K562 (cell line): ENCODE results near the gene GCNT4. TPM values are rescaled to one million over a fixed set of nuclear protein-coding genes. Genes with fewer than 3 reads are reported as not detected.
A peak's percentile ranks its signal among the peaks of the same experiment; 100 is the strongest.

ENCODE experiments used
- ASH1L ChIP-seq: fragments of 450-650 bp; IDR thresholded peaks from 2 replicates; pipeline ENCODE4 v1.6.1; 2018; ENCODE audit warnings: borderline replicate concordance, mild to moderate bottlenecking, low read depth; ENCODE audit not compliant: partially characterized antibody
- CEBPG ChIP-seq, 3 experiments: fragments of 200-800 bp in 1 of 3; sonication (Bioruptor generic) in 1 of 3; sonication (generic) in 1 of 3; formaldehyde crosslinking in 1 of 3; IDR thresholded peaks in 2 of 3; conservative IDR thresholded peaks in 1 of 3; 2 replicates each; pipeline versions ENCODE4 v1.6.1 to v1.8.0; 2016 to 2022; ENCODE audit warnings: missing compliant biosample characterization in 2 of 3, missing genetic modification characterization in 2 of 3, mild to moderate bottlenecking in 1 of 3, missing genetic modification reagents in 1 of 3
- GTF2F1 ChIP-seq: IDR thresholded peaks from 2 replicates; pipeline ENCODE4 v1.6.1; 2011; ENCODE audit warnings: low read depth, low read length, improper control_type of control experiment
- KDM2B ChIP-seq: fragments of 250-450 bp; sonication (Bioruptor Pico); IDR thresholded peaks from 2 replicates; pipeline ENCODE4 v1.8.0; 2021; ENCODE audit warnings: mild to moderate bottlenecking, moderate library complexity
- MCM3 ChIP-seq: fragments of 450-650 bp; IDR thresholded peaks from 2 replicates; pipeline ENCODE4 v1.6.1; 2016
- PCBP1 ChIP-seq: fragments of 200-400 bp; formaldehyde crosslinking; IDR thresholded peaks from 2 replicates; pipeline ENCODE4 v1.6.1; 2018; ENCODE audit warnings: mild to moderate bottlenecking, low read depth, low read length; ENCODE audit not compliant: poor library complexity, severe bottlenecking
- RFX1 ChIP-seq: fragments of 450-650 bp; IDR thresholded peaks from 2 replicates; pipeline ENCODE4 v1.6.1; 2016; ENCODE audit warnings: mild to moderate bottlenecking, moderate library complexity
- SNRNP70 ChIP-seq: fragments of 200-400 bp; formaldehyde crosslinking; optimal IDR thresholded peaks from 2 replicates; pipeline ENCODE3; 2017; ENCODE audit warnings: low read depth, low read length
- SRSF3 ChIP-seq: fragments of 200-400 bp; formaldehyde crosslinking; IDR thresholded peaks from 2 replicates; pipeline ENCODE4 v1.6.1; 2016; ENCODE audit warnings: mild to moderate bottlenecking, low read length, moderate library complexity; ENCODE audit not compliant: insufficient read depth
- YY1 ChIP-seq, 3 experiments: IDR thresholded peaks; 2 replicates each; pipeline ENCODE4 v1.6.1; 2011; ENCODE audit warnings: low read length in 2 of 3, mild to moderate bottlenecking in 2 of 3, moderate library complexity in 2 of 3, borderline replicate concordance in 1 of 3, control low read depth in 1 of 3, low read depth in 1 of 3; ENCODE audit not compliant: insufficient read depth in 3 of 3, insufficient replicate concordance in 2 of 3, control insufficient read depth in 1 of 3, insufficient read length in 1 of 3; ENCODE audit errors: extremely low read depth in 1 of 3
- ZKSCAN8 ChIP-seq: fragments of 200-800 bp; sonication (Bioruptor generic); IDR thresholded peaks from 2 replicates; pipeline ENCODE4 v1.6.1; 2016; ENCODE audit warnings: missing genetic modification characterization, missing compliant biosample characterization
- ZNF584 ChIP-seq: fragments of 200-800 bp; sonication (Bioruptor generic); IDR thresholded peaks from 2 replicates; pipeline ENCODE4 v1.6.1; 2016; ENCODE audit warnings: low read depth, mild to moderate bottlenecking, missing genetic modification characterization, missing compliant biosample characterization
- polyA plus RNA-seq, 8 experiments: library from polyadenylated mRNA; depleted of rRNA in 4 of 8; stranded (reverse) in 5 of 8; unstranded in 3 of 8; fragments of >200 nt; fragmentation: Nextera tagmentation in 2 of 8; fragmentation: Illumina TruSeq in 1 of 8; extraction: Ambion mirVana in 2 of 8; extraction: Trizol in 1 of 8; gene quantifications; 2 replicates each; pipeline versions ENCODE4 v1.2.1 to v1.2.3, GENCODE V29; 2011 to 2014; ENCODE audit warnings: inconsistent platforms in 1 of 8, missing spikeins in 1 of 8
- total RNA-seq, 7 experiments: library from RNA; depleted of rRNA in 6 of 7; stranded (reverse); fragments of >200 nt in 6 of 7; fragmentation: Illumina TruSeq in 2 of 7; extraction: Trizol in 2 of 7; gene quantifications; 2 replicates each; pipeline versions ENCODE4 v1.2.1 to v1.2.3, GENCODE V29; 2011 to 2021; ENCODE audit warnings: low replicate concordance in 1 of 7
- TF ChIP-seq, protein P1 (sequence below), 2 experiments: fragments of 450-650 bp; formaldehyde crosslinking in 1 of 2; IDR thresholded peaks; 2 replicates each; pipeline versions ENCODE4 v1.4.0 to v1.6.1; 2014 to 2020; ENCODE audit warnings: mild to moderate bottlenecking in 2 of 2, borderline replicate concordance in 1 of 2, low read depth in 1 of 2
- TF ChIP-seq, protein P2 (sequence below), 2 experiments: IDR thresholded peaks in 1 of 2; conservative IDR thresholded peaks in 1 of 2; 2 replicates each; pipeline ENCODE4 v1.6.1; 2016; ENCODE audit warnings: low read depth in 2 of 2, mild to moderate bottlenecking in 1 of 2, missing compliant biosample characterization in 1 of 2, missing genetic modification characterization in 1 of 2, moderate library complexity in 1 of 2

The GCNT4 gene
- total and polyA plus RNA-seq, 9 of the 15 experiments (the other 6 are each of a cell fraction or from before 2014, with no cell fraction given): 0.01 TPM; not detected in 8

DNA sequence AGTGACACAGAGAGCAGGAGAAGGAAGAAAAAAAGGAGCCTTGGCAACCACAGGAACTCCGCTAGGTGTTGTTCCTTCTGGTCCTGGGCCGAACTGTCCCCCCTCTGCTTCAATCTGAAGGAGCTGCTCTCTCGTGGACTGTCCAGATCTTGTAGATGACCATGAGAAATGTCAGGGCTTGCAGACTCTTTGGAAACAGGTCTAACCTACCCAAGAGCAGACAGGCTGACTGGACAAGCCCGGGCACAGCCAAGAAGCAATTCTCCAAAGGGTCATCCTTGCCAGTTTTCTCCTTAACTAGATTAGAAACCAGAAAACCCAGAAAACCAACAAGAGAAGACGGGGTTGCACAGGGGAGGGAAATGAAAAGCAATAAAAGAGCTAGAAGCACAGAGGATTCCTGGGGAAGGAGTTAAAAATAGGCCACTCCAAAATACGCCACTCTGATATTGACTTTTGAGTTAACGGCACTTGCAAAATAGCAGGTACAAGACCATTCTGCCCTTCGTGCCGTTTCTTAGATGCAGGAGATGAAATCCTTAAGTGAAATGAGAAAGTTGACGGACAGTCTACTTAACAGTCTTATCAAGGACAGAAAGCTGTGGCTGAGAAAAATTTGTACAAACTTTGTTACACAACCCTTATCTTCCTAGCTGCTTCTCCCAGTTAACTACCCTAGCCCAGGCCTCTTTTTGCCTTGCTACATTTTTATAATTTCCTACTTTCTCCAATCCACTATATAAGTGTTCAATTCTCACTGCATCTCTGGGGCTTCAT, 5.8 kb downstream of the GCNT4 start (continued):
- TF ChIP-seq, protein P1, sequence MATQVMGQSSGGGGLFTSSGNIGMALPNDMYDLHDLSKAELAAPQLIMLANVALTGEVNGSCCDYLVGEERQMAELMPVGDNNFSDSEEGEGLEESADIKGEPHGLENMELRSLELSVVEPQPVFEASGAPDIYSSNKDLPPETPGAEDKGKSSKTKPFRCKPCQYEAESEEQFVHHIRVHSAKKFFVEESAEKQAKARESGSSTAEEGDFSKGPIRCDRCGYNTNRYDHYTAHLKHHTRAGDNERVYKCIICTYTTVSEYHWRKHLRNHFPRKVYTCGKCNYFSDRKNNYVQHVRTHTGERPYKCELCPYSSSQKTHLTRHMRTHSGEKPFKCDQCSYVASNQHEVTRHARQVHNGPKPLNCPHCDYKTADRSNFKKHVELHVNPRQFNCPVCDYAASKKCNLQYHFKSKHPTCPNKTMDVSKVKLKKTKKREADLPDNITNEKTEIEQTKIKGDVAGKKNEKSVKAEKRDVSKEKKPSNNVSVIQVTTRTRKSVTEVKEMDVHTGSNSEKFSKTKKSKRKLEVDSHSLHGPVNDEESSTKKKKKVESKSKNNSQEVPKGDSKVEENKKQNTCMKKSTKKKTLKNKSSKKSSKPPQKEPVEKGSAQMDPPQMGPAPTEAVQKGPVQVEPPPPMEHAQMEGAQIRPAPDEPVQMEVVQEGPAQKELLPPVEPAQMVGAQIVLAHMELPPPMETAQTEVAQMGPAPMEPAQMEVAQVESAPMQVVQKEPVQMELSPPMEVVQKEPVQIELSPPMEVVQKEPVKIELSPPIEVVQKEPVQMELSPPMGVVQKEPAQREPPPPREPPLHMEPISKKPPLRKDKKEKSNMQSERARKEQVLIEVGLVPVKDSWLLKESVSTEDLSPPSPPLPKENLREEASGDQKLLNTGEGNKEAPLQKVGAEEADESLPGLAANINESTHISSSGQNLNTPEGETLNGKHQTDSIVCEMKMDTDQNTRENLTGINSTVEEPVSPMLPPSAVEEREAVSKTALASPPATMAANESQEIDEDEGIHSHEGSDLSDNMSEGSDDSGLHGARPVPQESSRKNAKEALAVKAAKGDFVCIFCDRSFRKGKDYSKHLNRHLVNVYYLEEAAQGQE (IDR thresholded peaks at IDR 0.05; ENCODE audit: borderline replicate concordance): no peak
- TF ChIP-seq, protein P1 (CRISPR knock-in tag; IDR thresholded peaks at IDR 0.05; ENCODE audit: low read depth): no peak
- TF ChIP-seq YY1 (IDR thresholded peaks at IDR 0.05; ENCODE audit: borderline replicate concordance in 1 of 3, control insufficient read depth in 1 of 3, extremely low read depth in 1 of 3, insufficient read depth in 3 of 3, insufficient read length in 1 of 3, insufficient replicate concordance in 2 of 3, low read depth in 1 of 3, low read length in 2 of 3) (no peak), ZKSCAN8 (CRISPR knock-in tag) (no peak), PCBP1 (no peak), KDM2B (CRISPR knock-in tag) (no peak), RFX1 (no peak), SNRNP70 (no peak), ASH1L (no peak), MCM3 (no peak), CEBPG (CRISPR knock-in tag; IDR thresholded peaks at IDR 0.05) (no peak), CEBPG (tag; conservative IDR thresholded peaks at IDR 0.05 in 1 of 2, IDR thresholded peaks at IDR 0.05 in 1 of 2) (peak; percentile 16 to 26; a peak in 1 of 4 replicates), SRSF3 (no peak), ZNF584 (CRISPR knock-in tag) (no peak), GTF2F1 (no peak)
- TF ChIP-seq, protein P2, sequence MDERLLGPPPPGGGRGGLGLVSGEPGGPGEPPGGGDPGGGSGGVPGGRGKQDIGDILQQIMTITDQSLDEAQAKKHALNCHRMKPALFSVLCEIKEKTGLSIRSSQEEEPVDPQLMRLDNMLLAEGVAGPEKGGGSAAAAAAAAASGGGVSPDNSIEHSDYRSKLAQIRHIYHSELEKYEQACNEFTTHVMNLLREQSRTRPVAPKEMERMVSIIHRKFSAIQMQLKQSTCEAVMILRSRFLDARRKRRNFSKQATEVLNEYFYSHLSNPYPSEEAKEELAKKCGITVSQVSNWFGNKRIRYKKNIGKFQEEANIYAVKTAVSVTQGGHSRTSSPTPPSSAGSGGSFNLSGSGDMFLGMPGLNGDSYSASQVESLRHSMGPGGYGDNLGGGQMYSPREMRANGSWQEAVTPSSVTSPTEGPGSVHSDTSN (CRISPR knock-in tag; IDR thresholded peaks at IDR 0.05; ENCODE audit: low read depth): no peak
- TF ChIP-seq, protein P2 (tag; conservative IDR thresholded peaks at IDR 0.05; ENCODE audit: low read depth): 0 out of 2 replicates have a peak, but pooled peaks have one; percentile 23
